ENCODE results near the gene MTOR. TPM values are rescaled to one million over a fixed set of nuclear protein-coding genes. Genes with fewer than 3 reads are reported as not detected.
"Not testable (repeated sequence)": the region's sequence is repeated elsewhere in the genome, so short reads cannot be mapped to it uniquely, and the experiment has no call there.

The MTOR gene
- total RNA-seq, 1 donor from 2014 or later: 43.6 TPM

DNA sequence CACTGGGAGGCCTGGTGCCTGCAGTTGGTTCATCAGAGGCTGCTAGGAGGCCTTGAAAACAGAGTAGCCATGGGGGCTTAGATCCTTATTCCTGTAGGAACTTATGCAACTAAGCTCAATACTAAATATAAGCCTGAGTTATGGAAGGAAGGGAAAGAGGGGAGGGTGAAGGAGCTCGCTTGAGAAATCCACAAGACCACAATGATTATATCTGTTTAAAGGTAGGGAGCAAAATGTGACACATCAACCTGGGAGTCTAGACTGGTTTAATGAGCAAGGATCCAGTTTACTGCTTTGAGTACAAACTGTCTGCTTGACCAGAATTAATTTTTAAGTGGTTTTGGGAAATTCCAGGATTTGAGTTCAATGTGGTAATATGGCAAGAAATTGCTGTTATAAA is 93.6 kb downstream of the MTOR start:
- Histone ChIP-seq H4K20me1 (ENCODE audit: insufficient read depth, low read length) (peaks cover 13% of the 10 kb centered on the region), H3K4me2 (ENCODE audit: low read length) (no peak overlapping the region), H3K4me3 (ENCODE audit: insufficient read depth, low read depth, low read length) (no peak overlapping the region), H3K27me3 (ENCODE audit: insufficient read depth, low read length) (no peaks in the 10 kb centered on the region), H3K79me2 (ENCODE audit: insufficient read depth, low read length) (no peaks in the 10 kb centered on the region), H3K36me3 (ENCODE audit: insufficient read depth, low read length) (no peaks in the 10 kb centered on the region), H3K9ac (ENCODE audit: low read length) (no peak overlapping the region), H2AFZ (ENCODE audit: low read depth, low read length) (no peak overlapping the region), H3K4me1 (ENCODE audit: insufficient read depth, low read length) (no peaks in the 10 kb centered on the region), H3K9me3 (ENCODE audit: insufficient read depth, low read depth, low read length) (no peaks in the 10 kb centered on the region), H3K27ac (ENCODE audit: low read depth, low read length) (no peak overlapping the region)
- no peak for TF ChIP-seq EZH2 (IDR thresholded peaks at IDR 0.05; ENCODE audit: insufficient read depth, low read length)
- TF ChIP-seq, protein P1, sequence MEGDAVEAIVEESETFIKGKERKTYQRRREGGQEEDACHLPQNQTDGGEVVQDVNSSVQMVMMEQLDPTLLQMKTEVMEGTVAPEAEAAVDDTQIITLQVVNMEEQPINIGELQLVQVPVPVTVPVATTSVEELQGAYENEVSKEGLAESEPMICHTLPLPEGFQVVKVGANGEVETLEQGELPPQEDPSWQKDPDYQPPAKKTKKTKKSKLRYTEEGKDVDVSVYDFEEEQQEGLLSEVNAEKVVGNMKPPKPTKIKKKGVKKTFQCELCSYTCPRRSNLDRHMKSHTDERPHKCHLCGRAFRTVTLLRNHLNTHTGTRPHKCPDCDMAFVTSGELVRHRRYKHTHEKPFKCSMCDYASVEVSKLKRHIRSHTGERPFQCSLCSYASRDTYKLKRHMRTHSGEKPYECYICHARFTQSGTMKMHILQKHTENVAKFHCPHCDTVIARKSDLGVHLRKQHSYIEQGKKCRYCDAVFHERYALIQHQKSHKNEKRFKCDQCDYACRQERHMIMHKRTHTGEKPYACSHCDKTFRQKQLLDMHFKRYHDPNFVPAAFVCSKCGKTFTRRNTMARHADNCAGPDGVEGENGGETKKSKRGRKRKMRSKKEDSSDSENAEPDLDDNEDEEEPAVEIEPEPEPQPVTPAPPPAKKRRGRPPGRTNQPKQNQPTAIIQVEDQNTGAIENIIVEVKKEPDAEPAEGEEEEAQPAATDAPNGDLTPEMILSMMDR (IDR thresholded peaks at IDR 0.05; ENCODE audit: insufficient read depth, low read depth, low read length): no peak
- H3K27ac Mint-ChIP-seq (ENCODE audit: unreplicated experiment): peak overlapping the region; percentile 1
- no peaks in the 10 kb centered on the region for H3K27me3 Mint-ChIP-seq (ENCODE audit: low read depth, unreplicated experiment)
- no peak for DNase-seq (ENCODE audit: low read depth)
- no peaks in the 10 kb centered on the region for H3K9me3 Mint-ChIP-seq (ENCODE audit: unreplicated experiment)
- H3K4me3 Mint-ChIP-seq (ENCODE audit: unreplicated experiment): no peak overlapping the region
- peaks cover 11% of the 10 kb centered on the region for H3K36me3 Mint-ChIP-seq (ENCODE audit: low read depth, unreplicated experiment)
- FAIRE-seq: no peak
- H3K4me1 Mint-ChIP-seq (ENCODE audit: low read depth, unreplicated experiment): peaks cover 8% of the 10 kb centered on the region

DNA sequence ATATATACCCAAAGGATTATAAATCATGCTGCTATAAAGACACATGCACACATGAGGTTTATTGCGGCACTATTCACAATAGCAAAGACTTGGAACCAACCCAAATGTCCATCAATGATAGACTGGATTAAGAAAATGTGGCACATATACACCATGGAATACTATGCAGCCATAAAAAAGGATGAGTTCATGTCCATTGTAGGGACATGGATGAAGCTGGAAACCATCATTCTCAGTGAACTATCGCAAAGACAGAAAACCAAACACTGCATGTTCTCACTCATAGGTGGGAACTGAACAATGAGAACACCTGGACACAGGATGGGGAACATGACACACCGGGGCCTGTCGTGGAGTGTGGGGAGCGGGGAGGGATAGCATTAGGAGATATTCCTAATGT is 95.6 kb downstream of the MTOR start:
- not testable (repeated sequence) for H3K27me3 ChIP-seq (ENCODE audit: insufficient read depth, low read length); H3K27ac ChIP-seq (ENCODE audit: low read depth, low read length); H3K4me3 ChIP-seq (ENCODE audit: insufficient read depth, low read depth, low read length); H3K4me3 Mint-ChIP-seq (ENCODE audit: unreplicated experiment); H3K9me3 ChIP-seq (ENCODE audit: insufficient read depth, low read depth, low read length); FAIRE-seq; H2AFZ ChIP-seq (ENCODE audit: low read depth, low read length); DNase-seq (ENCODE audit: low read depth); H3K36me3 ChIP-seq (ENCODE audit: insufficient read depth, low read length); H3K4me2 ChIP-seq (ENCODE audit: low read length); H3K9ac ChIP-seq (ENCODE audit: low read length); H3K27me3 Mint-ChIP-seq (ENCODE audit: low read depth, unreplicated experiment); H3K9me3 Mint-ChIP-seq (ENCODE audit: unreplicated experiment); H3K4me1 ChIP-seq (ENCODE audit: insufficient read depth, low read length); H3K4me1 Mint-ChIP-seq (ENCODE audit: low read depth, unreplicated experiment); H3K79me2 ChIP-seq (ENCODE audit: insufficient read depth, low read length); H3K27ac Mint-ChIP-seq (ENCODE audit: unreplicated experiment)
- H3K36me3 Mint-ChIP-seq (ENCODE audit: low read depth, unreplicated experiment): peaks cover 18% of the 10 kb centered on the region
- peaks cover 13% of the 10 kb centered on the region for H4K20me1 ChIP-seq (ENCODE audit: insufficient read depth, low read length)

DNA sequence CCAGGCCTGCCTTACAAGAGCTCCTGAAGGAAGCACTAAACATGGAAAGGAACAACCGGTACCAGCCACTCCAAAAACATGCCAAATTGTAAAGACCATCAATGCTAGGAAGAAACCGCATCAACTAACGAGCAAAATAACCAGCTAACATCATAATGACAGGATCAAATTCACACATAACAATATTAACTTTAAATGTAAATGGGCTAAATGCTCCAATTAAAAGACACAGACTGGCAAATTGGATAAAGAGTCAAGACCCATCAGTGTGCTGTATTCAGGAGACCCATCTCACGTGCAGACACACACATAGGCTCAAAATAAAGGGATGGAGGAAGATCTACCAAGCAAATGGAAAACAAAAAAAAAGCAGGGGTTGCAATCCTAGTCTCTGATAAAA is 99.6 kb downstream of the MTOR start:
- H3K36me3 Mint-ChIP-seq (ENCODE audit: low read depth, unreplicated experiment): peaks cover 29% of the 10 kb centered on the region
- H3K27ac Mint-ChIP-seq (ENCODE audit: unreplicated experiment): not testable (repeated sequence)

More for the DNA sequence above, 99.6 kb downstream of the MTOR start:
- not testable (repeated sequence) for H3K27ac ChIP-seq (ENCODE audit: low read depth, low read length); H3K9me3 Mint-ChIP-seq (ENCODE audit: unreplicated experiment); H3K27me3 ChIP-seq (ENCODE audit: insufficient read depth, low read length); H3K36me3 ChIP-seq (ENCODE audit: insufficient read depth, low read length); H3K4me3 Mint-ChIP-seq (ENCODE audit: unreplicated experiment); H3K27me3 Mint-ChIP-seq (ENCODE audit: low read depth, unreplicated experiment); FAIRE-seq; H3K4me3 ChIP-seq (ENCODE audit: insufficient read depth, low read depth, low read length); H3K79me2 ChIP-seq (ENCODE audit: insufficient read depth, low read length); H3K9ac ChIP-seq (ENCODE audit: low read length); H3K9me3 ChIP-seq (ENCODE audit: insufficient read depth, low read depth, low read length); H3K4me2 ChIP-seq (ENCODE audit: low read length); H2AFZ ChIP-seq (ENCODE audit: low read depth, low read length); DNase-seq (ENCODE audit: low read depth); H4K20me1 ChIP-seq (ENCODE audit: insufficient read depth, low read length)
- peaks cover 13% of the 10 kb centered on the region for H3K4me1 ChIP-seq (ENCODE audit: insufficient read depth, low read length)
- H3K4me1 Mint-ChIP-seq (ENCODE audit: low read depth, unreplicated experiment): peaks cover 15% of the 10 kb centered on the region
